GM18868 (cell line): Measurements from ENCODE around the gene SYCP2L.
"Not testable (repeated sequence)": the region's sequence is repeated elsewhere in the genome, so short reads cannot be mapped to it uniquely, and the experiment has no call there.

Experiments
- ATAC-seq: cut with Tn5 transposase; IDR thresholded peaks from one replicate; pipeline ENCODE4 v1.9.1; 2021; ENCODE audit warnings: mild to moderate bottlenecking, moderate library complexity; ENCODE audit not compliant: unreplicated experiment

The SYCP2L gene

DNA sequence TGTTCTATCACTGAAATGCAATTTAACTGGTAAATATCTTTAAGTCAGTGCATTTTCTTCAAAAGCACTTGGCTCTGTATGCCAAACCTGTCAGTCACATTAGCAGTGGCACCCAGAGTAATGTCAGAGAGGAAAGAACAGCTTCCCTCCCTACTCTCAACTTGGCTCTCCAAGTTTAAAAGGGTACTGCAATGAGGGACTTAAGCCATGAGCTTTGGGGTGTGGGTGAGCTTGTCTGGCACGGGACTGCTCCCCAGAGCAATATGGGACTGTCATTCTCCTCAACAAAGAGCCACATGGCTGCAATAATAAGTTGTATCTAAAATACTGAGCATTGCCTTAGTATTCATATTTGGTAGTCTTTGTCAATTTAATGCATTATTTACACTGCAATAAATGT is 9.0 kb upstream of the SYCP2L start:
- no peak for ATAC-seq

- no peak for ATAC-seq
These were observed 6.5 kb upstream of the SYCP2L start for GRCh38 chr6:10880366-10880765.

DNA sequence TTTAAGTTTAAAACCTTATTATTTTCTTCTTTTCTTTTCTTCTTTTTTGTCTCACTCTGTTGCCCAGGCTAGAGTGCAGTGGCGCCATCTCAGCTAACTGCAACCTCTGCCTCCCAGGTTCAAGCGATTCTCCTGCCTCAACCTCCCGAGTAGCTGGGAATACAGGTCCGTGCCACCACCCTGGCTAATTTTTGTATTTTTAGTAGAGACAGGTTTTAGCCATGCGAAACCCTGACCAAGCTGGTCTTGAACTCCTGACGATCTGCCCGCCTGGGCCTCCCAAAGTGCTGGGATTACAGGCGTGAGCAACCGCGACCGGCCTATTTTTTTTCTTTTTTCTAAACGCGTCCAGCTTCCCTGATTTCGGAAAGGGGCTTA is 4.6 kb upstream of the SYCP2L start:
- ATAC-seq = not testable (repeated sequence)

GRCh38 chr6:10882657-10883171 is 4.1 kb upstream of the SYCP2L start:
- ATAC-seq = no peak

GRCh38 chr6:10883312-10884244 is 3.3 kb upstream of the SYCP2L start:
- ATAC-seq = no peak

DNA sequence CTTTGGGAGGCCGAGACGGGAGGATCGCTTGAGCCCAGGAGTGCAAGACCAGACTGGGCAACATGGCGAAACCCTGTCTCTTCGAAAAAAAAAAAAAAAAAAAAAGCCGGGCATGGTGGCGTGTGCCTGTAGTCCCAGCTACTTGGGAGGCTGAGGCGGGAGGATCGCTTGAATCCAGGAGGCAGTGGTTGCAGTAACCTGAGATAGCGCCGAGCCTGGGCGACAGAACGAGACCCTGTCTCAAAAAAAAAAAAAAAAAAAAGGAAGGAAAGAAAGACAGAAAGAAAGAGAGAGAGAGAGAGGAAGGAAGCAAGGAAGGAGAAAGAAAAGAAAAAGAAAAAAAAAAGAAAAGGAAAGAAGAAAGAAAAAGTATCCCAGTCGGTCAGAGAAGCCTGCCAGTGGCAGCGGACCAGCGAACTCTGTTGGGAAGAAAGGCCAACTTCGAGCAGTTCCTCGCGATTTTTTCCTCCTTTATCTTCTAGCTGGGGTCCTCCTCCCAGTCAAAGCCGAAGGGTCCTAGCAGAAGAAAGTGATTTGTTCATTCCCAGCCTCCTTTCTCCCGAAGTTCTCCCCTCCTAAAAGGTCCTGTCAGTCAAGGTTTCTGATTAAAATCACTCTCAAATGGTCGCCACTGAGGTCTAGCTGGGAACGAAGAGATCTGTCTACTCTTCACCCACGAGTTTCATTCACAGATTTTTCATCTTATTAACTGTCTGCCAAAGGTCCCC is 2.4 kb upstream of the SYCP2L start:
- no peak for ATAC-seq

DNA sequence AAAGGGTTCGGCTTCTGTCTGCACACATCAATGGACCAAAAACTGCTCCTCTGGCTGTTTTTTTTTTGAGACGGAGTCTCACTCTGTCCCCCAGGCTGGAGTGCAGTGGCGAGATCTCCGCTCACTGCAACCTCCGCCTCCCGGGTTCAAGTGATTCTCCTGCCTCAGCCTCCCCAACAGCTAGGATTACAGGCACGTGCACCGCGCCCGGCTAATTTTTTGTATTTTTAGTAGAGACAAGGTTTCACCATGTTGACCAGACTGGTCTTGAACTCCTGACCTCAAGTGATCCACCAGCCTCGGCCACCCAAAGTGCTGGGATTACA is 524 bp upstream of the SYCP2L start:
- not testable (repeated sequence) for ATAC-seq

- no peak for ATAC-seq
These were observed 3.3 kb downstream of the SYCP2L start for GRCh38 chr6:10890151-10890550.

DNA sequence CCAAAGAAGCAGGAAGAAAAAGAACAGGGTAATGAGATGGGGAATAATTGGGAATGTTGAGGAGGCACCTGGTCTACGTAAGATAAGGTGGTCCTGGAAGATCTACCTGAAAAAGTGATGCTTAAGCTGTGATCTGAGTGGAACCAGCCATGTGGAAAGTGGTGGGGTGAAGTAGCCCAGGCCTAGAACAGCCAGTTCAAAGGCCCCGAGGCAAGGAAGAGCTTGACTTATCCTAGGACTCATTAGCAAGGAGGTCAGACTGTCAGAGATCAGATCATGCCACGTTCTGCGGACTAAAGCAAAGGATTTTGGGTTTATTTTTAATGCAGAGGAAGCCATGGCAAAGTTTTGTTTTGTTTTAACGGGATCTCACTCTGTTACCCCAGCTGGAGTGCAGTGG is 5.1 kb downstream of the SYCP2L start:
- ATAC-seq = no peak

- ATAC-seq = no peak
These were observed 8.1 kb downstream of the SYCP2L start for GRCh38 chr6:10894958-10895357.

- no peak for ATAC-seq
These were observed 9.8 kb downstream of the SYCP2L start for GRCh38 chr6:10896691-10897090.

DNA sequence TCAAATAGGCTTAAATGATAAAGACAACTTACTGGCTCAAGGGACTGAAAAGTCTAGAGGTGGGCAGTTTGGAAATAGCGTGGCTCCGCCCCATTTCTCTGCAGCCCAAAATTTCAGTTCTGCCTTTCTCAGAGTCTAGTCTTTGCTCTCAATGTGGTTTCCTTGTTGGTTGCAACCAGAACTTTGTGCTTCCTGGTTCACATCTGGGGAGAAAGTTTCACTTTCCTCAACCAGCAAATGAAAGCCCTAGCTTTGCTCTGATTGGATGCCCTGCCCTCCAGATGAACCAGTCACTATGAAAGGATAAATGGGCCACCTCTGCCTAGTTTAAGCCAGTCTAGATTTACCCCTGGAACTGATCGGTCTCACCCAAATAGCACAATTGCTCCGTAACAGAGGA is 14.9 kb downstream of the SYCP2L start:
- ATAC-seq = peak; percentile 96

DNA sequence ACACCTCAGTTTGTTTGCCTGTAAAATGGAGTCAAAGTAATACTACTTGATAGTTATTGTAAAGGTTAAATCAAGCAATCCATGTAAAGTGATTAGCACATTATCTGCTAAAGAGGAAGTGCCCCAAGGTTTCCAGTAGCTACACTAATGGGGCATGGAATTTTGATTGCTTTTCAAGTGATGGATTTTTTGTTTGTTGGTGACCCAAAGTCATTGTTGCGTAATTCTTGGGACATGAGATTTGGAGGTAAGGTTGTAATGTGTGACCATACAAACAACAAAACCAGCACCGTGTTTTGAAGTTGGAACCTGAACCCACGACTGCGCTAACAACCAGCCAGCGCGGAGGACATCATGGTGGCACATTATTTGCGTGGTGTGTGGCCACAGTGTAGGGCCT is 17.2 kb downstream of the SYCP2L start:
- ATAC-seq = no peak

DNA sequence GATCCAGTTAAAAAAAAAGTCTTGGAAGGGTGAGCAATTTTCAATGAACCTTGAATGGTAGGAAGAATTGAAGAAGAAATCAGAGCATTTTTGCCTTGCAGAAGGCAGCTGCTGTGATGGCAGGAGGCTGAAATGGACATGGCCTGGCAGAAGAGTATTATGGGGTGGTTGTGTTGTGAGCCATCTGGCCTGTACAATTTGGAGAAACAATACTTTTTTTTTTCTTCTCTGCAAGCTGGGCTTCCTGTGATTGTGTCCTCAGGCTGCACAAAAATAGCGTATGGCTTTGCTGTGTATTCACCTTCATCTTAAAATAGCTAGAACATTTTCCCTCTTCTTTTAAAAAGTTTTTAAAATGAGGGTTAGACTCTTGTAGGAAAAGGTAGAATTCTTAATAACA is 21.4 kb downstream of the SYCP2L start:
- no peak for ATAC-seq

GRCh38 chr6:10919520-10919919 is 32.7 kb downstream of the SYCP2L start:
- not testable (repeated sequence) for ATAC-seq

GRCh38 chr6:10933126-10933525 is 46.3 kb downstream of the SYCP2L start:
- no peak for ATAC-seq

DNA sequence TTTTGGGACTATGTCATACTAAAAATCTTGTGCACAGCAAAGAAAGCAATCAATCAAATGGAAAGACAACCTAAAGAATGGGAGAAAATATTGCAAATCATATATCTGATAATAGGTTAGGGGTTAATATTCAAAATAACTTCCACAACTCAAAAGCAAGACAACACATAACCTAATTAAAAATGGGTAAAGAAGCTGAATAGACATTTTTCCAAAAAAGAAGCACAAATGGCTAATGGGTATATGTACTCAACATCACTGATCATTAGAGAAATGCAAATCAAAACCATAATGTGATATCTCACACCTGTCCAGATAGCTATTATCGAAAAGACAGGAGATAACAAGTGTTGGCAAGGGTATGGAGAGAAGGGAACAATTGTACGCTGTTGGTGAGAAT is 53.0 kb downstream of the SYCP2L start:
- no peak for ATAC-seq

- no peak for ATAC-seq
These were observed 59.0 kb downstream of the SYCP2L start for GRCh38 chr6:10945845-10946244.

GRCh38 chr6:10947966-10948365 is 61.1 kb downstream of the SYCP2L start:
- ATAC-seq = no peak

DNA sequence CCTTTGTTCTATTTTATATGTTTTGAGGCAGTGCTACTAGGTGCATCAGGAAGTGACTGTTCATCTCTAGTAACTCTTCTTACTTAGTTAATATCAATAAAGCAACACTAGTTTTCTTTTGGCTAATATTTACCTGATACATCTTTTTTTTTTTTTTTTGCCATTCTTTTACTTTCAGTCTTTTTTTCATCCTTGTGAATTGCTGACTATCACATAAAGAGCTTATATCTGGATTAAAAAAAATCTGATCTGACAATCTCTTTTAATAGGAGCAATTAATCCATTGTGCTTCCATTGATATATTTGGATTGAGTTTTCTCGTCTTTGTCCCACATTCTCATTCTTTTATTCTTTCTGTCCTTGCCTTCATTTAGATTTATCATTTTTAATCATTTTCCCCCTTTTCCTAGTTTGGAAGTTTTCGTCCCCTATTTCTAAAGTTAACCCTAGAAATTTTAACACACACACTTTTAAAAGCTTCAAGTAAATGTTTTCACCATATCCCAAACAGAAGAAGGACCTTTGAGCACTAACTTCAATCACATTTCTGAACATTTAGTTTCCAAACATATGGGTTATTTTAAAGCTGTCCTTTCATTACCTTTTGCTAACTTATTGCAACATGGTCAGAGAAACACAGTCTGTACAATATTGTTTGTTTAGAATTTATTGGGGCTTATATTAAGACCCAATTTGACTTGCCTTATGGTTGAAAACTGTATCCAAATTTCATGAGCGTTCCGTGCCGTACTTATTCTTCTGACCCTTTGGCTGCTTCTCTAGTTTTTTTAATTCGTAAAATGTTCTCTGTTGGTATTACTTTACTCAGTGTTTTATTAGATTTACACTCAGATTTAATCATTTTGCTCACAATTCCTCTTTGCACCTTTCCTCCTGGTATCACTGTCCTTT is 63.0 kb downstream of the SYCP2L start:
- ATAC-seq = no peak

GRCh38 chr6:10951675-10952282 is 64.9 kb downstream of the SYCP2L start:
- peak; percentile 57 for ATAC-seq
